GM21526 (cell line): ENCODE results near the gene VWA5B1.
"Not testable (repeated sequence)": the region's sequence is repeated elsewhere in the genome, so short reads cannot be mapped to it uniquely, and the experiment has no call there.

Experiments used
- ATAC-seq: cut with Tn5 transposase; IDR thresholded peaks from one replicate; pipeline ENCODE4 v1.9.1; 2021; ENCODE audit warnings: moderate library complexity; ENCODE audit not compliant: unreplicated experiment, low FRiP score

The VWA5B1 gene

DNA sequence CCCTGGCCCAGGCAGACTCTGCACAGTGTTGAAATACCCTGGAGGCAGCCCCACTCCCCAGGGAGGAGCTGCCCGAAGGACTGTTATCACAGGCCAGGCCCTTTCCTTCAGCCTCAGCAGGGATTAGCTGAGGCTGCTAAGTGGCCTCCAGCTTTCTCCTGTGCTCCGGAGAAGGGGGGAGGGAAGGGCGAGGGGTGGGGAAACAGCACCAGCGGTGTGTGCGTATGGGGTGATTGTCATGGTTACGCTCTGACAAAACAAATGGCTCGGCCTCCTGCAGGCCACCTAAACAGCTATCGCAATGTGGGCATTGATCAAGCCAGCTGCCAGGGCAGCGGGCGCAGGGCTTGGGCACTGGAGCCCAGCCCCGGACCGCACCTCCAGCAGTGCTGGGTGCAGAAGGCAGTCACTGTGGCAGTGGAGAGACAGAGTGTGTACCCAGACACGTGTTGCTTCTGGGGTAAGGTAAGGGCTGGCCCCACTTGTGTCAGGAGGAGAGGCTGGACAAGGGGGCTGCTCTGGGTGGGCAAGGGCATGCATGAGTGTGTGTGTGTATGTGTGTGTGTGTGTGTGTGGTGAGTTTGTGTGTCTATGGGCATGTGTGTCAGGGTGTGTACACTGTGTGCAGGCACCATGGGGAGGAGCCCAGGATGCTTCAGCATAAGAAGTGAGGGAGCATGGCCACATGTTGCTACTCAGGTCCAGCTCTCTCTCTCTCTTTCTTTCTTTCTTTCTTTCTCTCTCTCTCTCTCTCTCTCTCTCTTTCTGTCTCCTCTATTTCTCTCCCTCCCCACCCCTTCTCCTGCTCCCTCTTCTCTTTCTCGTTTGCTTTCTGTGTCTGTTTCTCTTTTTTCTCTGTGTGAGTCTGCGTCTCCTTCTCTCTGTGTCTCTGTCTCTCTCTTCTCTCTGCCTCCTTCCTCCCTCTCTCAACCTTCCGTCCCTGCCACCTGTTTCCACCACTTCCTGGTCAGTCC, at the start of gene VWA5B1:
TSS of gene VWA5B1 (plus strand) at position 252 of the 974 bp plus-strand sequence. CDS start 19,727 bp downstream, outside the sequence.
- no peak for ATAC-seq

DNA sequence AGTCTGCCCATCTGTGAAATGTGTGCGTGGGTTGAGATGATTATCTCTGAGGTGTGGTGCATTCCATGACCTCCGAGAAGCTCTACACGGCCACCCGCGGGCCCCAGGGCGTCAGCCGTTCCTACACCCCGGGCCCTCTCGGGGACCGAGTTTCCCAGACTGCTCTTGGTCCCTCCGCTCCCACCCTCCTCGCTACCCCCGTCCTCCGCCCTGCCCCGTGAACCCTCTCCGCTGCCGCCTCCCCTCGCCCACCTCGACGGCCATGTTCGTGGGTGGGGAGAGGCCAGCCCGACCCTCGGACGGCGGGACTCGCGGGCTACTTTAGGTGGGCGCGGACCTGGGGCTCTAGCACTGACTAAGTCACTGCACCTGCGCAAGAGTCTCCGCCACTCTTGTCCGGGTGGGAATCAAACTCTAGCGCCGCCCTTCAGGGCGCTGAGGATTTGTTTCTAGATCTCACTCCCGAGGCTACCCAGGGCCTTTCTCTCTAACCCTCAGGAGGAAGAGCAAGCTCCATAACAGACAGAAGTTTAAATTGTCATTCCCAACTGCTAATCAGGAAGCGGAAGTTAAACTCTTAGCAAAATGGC, 47.7 kb upstream of the VWA5B1 start:
- no peak for ATAC-seq

DNA sequence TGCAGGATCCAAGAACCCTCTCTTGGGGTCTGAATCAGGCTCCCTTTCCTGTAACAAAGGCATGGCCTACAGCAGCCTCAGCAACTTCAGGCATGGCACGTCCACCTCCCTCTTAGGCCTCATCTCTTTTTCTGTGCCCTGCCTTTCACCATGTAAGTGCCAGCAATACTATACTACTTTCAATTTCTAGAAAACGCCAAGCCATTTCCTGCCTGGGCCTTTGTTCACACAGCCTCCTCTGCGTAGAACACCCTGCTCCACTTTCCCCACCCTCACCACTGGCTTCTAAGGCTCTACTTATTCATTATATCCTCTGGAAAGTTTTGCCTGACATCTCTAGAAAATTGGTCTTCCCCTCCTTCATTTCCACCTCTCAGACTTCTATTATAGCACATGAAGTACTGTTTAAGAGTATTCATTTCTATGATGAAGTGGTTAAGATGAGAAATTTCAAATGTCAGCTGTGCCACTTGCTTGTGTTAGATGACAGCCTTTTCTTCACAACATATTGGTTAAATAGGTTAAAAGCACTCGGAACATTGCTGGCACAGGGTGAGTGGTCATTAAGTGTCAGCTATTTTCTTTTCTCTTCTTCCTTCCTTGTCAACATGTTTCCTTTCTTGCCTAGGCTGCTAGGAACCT, 41.6 kb upstream of the VWA5B1 start:
- ATAC-seq: no peak

DNA sequence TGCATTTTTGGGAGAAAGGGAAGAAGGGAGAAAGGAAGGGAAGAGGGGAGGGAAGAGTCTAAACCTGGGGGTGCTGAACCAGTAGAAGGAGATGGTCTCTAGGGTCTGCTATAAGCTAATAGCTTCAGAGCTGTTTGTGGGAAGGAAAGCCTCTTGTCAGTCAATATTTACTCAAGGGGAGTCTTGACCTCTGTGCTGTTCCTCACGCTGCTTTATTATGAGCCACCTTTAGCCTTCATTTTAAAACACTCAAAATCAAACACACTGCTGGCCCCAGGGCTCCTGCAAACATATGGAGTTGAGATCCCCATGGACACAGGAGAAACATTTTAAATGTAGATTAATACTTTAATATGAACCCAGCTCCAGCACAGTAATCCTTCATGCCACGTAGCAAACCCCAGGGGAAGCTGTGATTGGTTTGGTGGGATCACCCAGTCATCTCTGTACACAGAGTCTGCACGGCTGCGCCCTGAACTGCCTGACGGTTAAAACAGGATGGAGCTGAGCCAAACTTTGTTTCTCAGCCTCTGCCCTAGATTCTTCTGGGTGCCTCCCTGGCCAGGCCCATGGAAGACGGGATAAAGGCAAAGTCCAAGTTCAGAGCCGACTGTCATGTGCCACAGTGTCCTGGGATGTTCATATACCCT, 40.2 kb upstream of the VWA5B1 start:
- no peak for ATAC-seq

GRCh38 chr1:20252587-20252986, 38.1 kb upstream of the VWA5B1 start:
- ATAC-seq: no peak

GRCh38 chr1:20255666-20256065, 35.0 kb upstream of the VWA5B1 start:
- no peak for ATAC-seq

DNA sequence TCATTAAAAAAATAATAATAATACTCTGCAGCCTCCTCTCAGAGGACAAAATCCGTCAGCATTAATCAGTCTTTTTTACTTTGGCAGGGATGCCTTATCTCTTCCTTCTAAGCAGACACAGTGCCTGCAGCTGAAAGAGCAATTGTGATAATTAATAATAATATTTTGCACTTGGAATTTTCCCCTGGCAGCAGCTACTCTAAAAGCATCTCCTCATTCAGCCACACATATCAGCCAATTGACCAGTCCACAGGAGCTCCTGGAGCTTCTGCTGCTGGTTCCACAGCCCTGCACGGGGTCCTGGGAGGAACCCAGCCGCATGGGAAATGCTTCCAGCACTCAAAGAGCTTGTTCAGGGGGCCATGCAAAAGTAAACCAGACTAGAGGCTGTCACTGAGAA, 31.0 kb upstream of the VWA5B1 start:
- ATAC-seq: no peak

DNA sequence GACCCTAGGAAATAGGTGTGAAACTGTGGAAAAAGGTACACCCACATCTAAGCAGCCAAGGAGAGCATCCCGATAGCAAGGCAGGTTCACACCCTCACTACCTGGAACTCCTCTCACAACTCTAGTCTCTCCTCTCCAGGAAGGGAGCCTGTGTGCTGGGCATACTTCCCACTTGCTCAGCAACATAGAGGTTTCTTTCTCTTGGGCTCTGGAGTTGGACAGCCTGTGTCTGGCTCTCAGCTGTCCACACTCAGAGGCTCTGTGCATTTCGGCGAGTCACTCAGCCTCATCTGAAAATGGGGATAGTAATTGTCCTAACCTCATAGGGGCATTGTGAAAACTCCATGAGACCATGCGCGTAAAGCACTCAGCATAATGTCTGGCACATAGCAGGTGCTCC, 29.6 kb upstream of the VWA5B1 start:
- no peak for ATAC-seq

DNA sequence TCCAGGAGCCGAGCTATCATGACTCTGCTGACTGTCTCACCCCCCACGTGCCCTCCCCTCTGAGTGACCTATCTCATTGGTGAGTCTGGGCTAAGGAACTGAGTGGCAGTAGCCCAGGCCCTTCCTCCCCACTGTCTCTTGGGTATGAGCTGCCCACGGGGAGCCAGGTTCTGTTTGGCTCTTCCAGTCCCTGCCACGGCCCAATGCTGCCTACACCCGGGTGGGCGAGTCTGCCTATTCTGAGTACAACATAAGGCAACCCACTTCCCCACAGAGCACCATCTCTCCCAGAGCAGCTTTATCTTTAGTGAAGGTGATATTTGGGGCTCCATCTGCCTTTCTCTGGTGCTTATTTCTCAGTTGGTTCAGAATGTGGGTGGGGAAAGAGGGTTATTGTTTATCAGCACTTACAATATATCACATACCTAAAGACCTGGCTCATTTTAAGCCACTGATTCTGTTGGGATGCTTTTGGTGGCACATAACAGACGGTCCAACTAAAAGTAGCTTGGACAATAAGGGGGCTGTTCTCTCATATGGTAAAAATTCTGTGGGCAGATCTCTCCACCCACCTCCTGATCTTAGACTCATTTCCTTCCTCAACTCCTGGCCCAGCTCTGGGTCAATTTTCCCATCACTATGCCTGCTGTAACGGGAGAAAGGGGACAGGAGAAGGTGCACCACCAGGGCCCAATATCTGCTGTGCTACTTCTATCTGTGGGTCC, 27.7 kb upstream of the VWA5B1 start:
- ATAC-seq: no peak

DNA sequence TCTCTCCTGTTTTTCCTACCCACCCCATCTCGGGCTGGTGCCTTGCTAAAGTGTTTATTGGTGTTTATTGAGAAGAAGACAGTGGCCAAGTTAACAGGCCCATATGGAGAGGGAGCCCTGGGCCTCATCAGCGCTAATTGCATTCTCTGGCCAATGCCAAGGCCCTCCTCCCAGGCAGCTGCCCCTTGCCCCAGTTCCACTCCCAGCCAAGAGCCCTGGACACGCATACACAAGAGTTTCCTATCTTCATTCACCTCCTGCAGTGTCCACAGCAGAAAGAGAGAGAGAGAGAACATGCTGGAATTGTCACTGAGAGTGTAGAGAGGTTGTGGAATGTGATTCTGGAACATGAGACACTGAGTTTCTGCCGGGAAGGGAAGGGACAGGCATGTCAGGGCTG, 25.4 kb upstream of the VWA5B1 start:
- ATAC-seq: no peak

GRCh38 chr1:20266141-20266540, 24.5 kb upstream of the VWA5B1 start:
- no peak for ATAC-seq

GRCh38 chr1:20266642-20267041, 24.0 kb upstream of the VWA5B1 start:
- ATAC-seq: no peak

GRCh38 chr1:20271498-20272400, 18.9 kb upstream of the VWA5B1 start:
- no peak for ATAC-seq

DNA sequence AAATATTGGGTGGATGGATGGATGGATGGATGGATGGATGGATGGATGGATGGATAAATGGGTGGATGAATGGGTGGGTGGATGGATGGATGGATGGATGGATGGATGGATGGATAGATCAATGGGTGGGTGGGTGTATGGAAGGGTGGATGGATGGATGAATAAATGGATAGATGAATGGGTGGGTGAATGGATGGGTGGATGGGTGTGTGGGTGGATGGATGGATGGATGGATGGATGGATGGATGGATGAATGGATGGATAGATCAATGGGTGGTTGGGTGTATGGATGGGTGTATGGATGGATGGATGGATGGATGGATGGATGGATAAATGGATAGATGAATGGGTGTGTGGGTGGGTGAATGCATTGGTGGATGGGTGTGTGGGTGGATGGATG, 17.0 kb upstream of the VWA5B1 start:
- ATAC-seq: not testable (repeated sequence)

- ATAC-seq: no peak
Observed at GRCh38 chr1:20275319-20275925, 15.3 kb upstream of the VWA5B1 start.

GRCh38 chr1:20276485-20277159, 14.1 kb upstream of the VWA5B1 start:
- no peak for ATAC-seq

DNA sequence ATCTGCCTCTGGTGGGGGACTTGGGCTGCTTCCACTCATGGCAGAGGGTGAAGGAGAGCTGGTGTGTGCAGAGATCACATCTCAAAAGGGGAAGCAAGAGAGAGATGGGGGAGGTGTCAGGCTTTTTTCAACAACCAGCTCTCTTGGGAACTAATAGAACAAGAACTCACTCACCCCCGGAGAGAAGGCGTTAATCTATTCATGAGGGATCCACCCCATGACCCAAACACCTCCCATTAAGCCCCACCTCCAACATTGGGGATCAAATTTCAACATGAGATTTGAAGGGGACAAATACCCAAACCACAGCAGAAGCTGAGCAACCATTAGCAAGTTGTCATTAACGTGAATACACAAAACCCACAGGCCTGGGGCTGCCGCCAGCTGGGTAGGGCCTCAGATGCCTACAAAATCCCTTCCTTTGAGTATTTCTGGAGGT, 12.0 kb upstream of the VWA5B1 start:
- ATAC-seq: no peak

DNA sequence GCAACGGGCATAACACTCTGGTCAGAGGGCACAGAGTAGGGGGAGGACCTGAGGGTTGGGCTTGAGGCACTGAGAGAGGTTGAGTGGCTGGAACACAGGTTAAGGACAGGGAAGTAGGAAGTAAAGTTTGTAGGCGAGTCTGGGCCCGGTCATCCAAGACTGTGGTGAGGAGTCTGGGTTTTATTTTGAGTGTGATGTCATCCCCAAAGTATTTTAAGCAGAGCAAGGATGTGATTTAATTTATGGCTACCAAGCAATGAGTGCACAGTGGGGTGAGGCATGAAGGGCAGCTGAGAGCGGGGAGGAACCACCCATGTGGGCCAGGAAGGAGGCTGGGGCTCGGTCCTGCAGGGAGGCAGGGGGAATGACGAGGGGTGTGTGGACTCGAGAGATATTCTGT, 11.2 kb upstream of the VWA5B1 start:
- no peak for ATAC-seq
